ENCODE data around the gene TMEM204.

The TMEM204 gene

GRCh38 chr16:1524366-1524765 is 9.1 kb upstream of the TMEM204 start:
- DNase-seq = no peak

GRCh38 chr16:1525871-1526607 is 7.4 kb upstream of the TMEM204 start:
- no peak for DNase-seq

GRCh38 chr16:1526608-1527555 is 6.6 kb upstream of the TMEM204 start:
- DNase-seq = no peak

GRCh38 chr16:1527836-1528811 is 5.3 kb upstream of the TMEM204 start:
- no peak for DNase-seq

- DNase-seq = no peak
These were observed 4.4 kb upstream of the TMEM204 start for GRCh38 chr16:1528921-1529537.

GRCh38 chr16:1530349-1530882 is 3.0 kb upstream of the TMEM204 start:
- no peak for DNase-seq

- DNase-seq = no peak
These were observed 2.4 kb upstream of the TMEM204 start for GRCh38 chr16:1530883-1531637.

- DNase-seq = no peak
These were observed 1.9 kb upstream of the TMEM204 start for GRCh38 chr16:1531638-1531910.

GRCh38 chr16:1532081-1532760 is 1.2 kb upstream of the TMEM204 start:
- DNase-seq = no peak

GRCh38 chr16:1532771-1533170 is 695 bp upstream of the TMEM204 start:
- DNase-seq = no peak

GRCh38 chr16:1534021-1535020 is 855 bp downstream of the TMEM204 start:
- DNase-seq = no peak

GRCh38 chr16:1535391-1536291 is 2.2 kb downstream of the TMEM204 start:
- no peak for DNase-seq

GRCh38 chr16:1536601-1537000 is 3.1 kb downstream of the TMEM204 start:
- DNase-seq = no peak

- DNase-seq = no peak
These were observed 3.7 kb downstream of the TMEM204 start for GRCh38 chr16:1537138-1537577.

GRCh38 chr16:1537763-1538289 is 4.4 kb downstream of the TMEM204 start:
- DNase-seq = no peak

- no peak for DNase-seq
These were observed 5.5 kb downstream of the TMEM204 start for GRCh38 chr16:1538804-1539520.
